CD4-positive, alpha-beta T cell treated with Interleukin-1 beta for 1 hour (primary cell): ENCODE results near the gene GSG1.
A peak's percentile ranks its signal among the peaks of the same experiment; 100 is the strongest.

ENCODE experiments used
- DNase-seq, 2 donors: peaks; one replicate each; pipeline ENCODE4 v3.0.0-alpha.2; 2020 to 2022

Gene GSG1

GRCh38 chr12:13117029-13117428 lies 13.6 kb upstream of the GSG1 start:
- no peak for DNase-seq

- DNase-seq: no peak
Observed at GRCh38 chr12:13116259-13116658, 12.8 kb upstream of the GSG1 start.

DNA sequence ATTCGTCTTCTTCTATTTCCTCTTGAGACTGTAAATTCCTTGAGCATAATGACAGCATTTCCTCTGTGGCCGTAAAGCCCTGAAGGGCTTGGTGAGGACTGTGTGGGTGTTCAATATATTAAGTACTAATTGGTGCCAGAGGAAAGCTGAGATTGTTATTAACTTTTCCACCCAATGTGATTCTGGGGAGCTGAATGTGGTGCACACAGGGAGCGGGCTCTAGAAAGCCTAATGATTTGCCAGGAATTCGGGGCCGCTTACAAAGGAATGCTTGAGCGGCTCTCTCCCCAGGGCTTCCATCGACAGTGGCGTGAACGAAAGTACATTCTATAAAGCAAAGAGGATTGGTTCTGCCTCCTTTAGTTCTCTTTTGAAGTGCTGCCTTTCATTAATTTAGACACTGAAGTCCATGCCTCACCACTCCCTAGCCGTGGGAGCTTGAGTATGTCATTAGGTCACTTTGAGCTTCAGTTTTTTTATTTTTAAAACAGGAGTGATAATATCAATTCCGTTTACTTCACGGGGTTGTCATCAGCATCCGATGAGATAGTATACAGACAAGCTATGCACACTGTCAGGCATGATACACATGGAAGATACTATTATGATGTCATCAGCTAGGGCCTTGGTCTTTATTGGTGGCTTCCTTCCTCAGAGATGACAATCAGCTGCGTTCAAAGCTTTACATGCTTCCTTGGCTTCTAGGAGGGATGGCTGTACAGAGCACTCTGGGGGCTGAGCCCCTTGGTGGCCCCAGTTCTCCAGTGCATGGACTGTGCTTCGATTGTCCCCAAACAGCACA lies 11.0 kb upstream of the GSG1 start:
- DNase-seq: no peak

- no peak for DNase-seq
Observed at GRCh38 chr12:13112968-13113367, 9.5 kb upstream of the GSG1 start.

GRCh38 chr12:13106666-13107065 lies 3.2 kb upstream of the GSG1 start:
- DNase-seq: no peak

GRCh38 chr12:13105781-13106180 lies 2.3 kb upstream of the GSG1 start:
- no peak for DNase-seq

- peak in 1 of 2 donors; percentile 13 for DNase-seq
Observed at GRCh38 chr12:13104409-13104808, 942 bp upstream of the GSG1 start.

DNA sequence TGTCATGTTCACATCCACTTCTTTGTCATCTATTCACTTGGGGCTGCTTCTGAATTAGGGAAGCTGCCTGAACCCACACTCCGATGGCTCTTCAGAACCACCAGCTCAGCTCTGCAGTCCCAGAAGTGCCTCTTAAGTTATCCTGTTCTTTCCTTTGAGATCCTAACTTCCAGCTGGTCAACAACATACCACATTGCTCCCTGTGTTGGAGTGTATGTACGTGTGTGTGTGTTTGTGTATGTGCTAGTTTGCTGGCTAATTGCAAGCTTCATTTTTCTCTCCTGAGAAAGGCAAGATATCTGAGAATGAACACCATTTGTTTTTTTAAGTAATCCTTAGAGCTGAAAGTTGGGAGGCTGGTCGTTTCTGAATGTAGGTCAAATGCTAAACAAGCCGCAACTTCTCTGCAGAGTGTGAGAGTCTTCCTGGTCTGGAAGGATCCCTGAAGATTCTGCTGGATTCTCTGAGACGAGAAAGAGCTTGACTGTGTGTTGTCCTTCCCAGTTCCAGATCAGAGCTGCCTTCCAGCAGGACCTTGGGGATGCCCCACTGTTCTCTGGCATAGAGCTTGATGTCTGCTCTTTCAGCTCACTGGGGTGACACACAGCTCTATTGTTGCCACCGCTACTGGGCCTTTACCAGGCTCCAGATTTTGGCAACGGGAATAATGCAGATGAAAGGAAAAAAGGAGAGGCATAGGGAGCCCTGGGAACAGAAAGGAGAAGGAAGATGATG lies 839 bp downstream of the GSG1 start:
- peak; percentile 5 to 10 for DNase-seq

DNA sequence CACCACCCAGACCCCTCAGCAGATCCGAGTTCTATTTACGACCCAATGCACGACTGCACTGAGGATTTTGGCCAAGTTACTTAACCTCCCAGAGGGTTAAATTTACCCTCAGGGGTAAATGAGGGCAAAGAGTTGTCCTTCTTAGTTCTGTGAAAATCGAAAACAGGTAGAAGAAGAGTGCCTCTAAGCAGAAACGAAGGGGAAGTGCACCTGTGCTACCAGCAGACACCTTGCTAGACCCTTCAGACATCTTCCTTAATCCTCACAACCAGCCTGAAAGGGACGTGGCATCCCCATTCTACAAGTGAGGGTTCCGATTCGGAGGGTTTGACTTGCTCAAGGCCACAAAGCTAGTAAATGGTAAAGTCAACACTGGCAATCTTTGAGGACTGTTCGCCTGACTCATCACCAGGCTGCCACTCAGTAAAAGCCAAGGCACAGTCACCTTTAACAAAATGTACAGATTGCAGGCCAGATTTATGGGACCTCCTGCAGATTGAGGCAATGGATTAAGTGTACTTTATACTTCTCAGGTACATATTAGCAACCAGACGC lies 1.6 kb downstream of the GSG1 start:
- peak; percentile 31 to 45 for DNase-seq

DNA sequence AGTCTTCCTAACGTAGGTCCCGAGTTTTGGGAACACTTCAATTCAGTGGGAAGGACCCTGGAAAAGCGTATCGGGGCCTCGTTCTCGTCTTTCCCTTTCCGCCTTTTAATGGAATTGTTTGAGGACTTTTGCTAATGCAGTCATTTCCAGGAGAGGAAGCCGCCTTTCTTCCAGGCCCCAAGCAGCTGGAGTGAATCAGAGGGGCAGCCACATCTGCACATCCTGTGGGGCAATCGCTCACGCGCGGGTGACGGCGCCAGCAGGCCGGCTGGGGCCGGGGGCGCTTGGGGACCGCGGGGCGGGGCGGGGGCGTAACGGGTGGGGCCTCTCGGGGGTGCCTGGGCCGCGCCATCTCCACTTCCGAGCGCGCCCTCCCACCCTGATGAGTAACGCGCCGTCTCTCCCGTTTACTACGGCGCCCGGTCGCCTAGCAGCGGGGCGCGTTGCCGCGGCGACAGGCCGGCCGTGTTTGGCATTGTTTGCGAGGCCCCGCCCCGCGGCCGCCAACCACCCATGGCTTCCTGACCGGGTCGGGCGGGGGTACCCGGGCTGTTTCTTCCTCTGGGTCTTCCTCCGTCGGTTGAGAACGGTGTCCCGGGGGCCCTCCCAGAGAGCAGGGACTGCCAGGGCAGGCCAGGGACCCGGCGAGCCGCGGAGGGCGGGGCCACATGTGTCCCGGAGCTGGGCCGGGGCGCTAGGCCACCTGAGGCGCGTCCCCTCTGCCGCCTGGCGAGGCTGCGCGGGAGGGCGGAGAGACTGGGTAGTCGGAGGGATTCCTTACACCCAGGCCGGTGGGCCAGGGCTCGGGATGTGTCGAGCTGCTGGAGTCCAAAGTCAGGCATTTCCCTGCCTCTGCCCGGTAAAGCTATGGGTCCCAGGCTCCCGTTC lies 2.3 kb downstream of the GSG1 start:
- peak; percentile 96 to 98 for DNase-seq

- DNase-seq: no peak
Observed at GRCh38 chr12:13100605-13100881, 2.9 kb downstream of the GSG1 start.

DNA sequence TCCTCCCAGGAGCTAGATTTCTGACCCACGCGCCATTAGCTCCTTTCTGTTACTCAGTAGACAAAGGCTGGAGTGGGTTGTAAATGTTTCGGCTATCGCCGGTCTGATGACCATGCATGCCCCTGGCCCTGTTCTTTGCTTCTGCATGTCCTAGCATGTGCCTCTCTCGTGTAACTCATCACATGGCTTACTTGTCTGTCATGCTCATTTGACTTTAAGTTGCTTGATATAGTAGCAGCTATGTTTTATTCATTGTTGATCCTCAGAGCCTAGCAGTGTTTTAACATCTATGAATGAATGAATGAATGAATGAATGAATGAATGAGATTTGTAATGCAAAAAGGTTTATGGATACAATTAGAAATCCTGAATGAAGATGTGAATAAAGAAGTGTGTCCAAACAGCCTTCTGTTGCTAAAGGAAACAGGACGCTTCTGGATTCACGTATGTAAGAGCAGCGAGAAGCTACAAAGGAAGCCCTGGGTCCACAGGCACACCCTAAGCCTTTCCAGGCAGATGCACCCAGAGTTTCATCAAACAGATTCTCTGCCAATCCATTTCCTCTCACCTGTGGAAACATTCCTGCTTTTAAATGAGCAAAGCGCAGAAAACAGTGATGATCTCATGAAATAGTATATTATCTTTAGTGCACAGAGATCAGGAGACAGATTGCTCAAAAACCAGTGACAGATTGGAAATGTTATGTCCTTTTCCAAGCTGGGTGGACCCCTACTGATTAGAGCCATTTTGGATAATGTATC lies 3.4 kb downstream of the GSG1 start:
- no peak for DNase-seq

- DNase-seq: peak; percentile 14 to 65
Observed at GRCh38 chr12:13099066-13099843, 4.2 kb downstream of the GSG1 start.

DNA sequence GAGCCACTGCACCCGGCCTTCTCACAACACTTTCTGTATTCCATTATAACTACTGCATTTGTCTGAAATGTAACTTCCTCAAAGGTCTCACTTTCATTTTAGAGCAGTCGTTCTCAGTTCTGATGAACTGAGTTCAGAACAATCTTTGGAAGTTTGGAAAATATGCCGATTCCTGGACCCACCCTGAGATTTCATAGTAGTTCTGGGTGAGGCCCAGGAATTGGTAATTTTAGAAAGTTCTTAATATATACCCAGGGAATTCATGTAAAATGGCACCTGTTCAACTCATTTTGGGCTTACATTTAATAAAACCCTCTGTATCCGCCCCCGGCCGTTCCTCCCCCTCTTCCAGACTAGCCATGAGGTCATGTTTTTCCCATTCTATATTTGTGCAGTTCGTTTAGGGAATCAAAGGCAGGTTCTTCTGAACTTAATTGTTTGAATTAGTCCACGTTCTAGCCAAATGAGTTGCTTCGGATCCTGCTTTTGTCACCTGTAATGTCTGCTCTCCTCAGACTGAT lies 5.9 kb downstream of the GSG1 start:
- peak in 1 of 2 donors; percentile 13 for DNase-seq

GRCh38 chr12:13095266-13095995 lies 8.0 kb downstream of the GSG1 start:
- DNase-seq: no peak

DNA sequence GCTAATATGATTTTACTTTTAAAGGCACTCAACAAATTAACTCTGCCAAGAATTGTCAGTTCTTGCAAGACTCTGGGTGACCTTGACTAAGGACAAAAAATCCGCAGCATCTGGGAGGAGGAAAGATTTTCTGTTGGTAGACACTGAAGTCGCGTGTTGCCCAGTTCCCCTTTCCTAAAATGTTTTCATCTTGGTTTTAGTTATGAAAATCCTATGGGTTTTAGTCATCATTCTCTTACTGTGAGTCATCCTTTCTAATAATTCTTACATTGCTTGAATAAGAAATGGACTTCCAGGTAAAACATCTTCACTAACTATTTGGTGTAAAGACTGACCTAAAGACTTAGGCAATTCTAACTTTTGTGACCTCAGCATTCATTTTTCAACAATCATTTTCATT lies 9.1 kb downstream of the GSG1 start:
- peak in 1 of 2 donors; percentile 25 for DNase-seq

- no peak for DNase-seq
Observed at GRCh38 chr12:13093848-13094220, 9.6 kb downstream of the GSG1 start.

DNA sequence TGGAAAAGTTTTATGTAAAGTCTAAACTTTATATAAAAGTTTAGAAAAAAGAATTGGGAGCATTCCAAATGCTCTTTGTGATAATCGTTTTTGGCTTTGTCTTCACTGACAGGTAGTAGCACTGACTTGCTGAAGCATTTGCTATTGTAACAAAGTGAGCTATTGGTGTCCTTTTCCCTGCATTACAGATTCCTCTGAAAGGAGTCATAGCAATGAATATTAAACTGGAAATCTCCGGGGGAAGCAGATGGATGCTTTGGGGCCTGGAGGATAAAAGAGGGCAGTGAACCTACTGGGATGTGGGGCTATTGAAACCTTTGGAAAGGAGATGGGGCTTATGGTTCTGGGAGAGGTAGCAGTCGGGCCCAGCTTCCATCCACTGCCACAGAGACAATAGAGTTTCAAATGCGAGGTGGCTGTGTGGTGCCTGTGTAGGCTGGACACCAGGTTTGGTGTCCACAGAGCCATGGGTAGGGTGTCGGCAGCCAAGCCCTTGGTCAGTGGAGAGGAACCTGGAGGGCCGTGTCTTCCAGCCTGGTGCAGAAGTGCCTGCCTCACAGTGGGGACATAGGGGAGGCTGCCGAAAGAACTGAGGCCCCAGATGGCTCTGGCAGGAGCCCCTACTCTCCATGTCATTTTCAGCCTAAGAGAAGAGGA lies 10.1 kb downstream of the GSG1 start:
- DNase-seq: no peak

- DNase-seq: no peak
Observed at GRCh38 chr12:13091832-13092231, 11.6 kb downstream of the GSG1 start.

DNA sequence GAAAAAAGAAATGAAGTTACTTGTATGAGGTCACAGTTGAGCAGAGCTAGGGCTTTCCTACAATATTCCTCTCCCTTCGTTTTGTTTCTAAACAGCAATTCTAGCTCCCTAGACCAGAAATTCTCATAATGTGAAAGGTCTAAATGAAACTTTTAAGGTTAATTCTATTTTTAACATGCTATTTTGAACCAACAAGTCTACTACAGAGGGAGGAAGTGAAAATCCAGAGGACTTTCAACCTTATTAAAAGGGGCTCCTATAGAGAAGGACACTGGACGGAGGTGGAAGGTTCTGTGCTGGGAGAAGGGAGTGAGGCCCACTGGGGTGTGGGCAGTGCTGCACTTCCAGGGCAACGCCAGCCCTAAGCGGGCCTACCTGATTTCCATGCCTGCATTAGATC lies 13.4 kb downstream of the GSG1 start:
- DNase-seq: no peak
